ENCODE data around the gene RNF38.

GRCh38 chr9:36306471-36307306 lies 93.4 kb downstream of the RNF38 start:
- TF ChIP-seq POLR2AphosphoS5 (IDR thresholded peaks at IDR 0.05; ENCODE audit: low read depth, low read length) (no peak), CTCF (IDR thresholded peaks at IDR 0.05 in 2 of 3, conservative IDR thresholded peaks at IDR 0.05 in 1 of 3; ENCODE audit: borderline replicate concordance in 1 of 3, insufficient read depth in 1 of 3, low read depth in 2 of 3, low read length in 2 of 3) (no peak), POLR2A (IDR thresholded peaks at IDR 0.05; ENCODE audit: borderline replicate concordance, extremely low read depth, insufficient read depth, insufficient read length) (no peak)
